ENCODE measurements around the gene NCOR1. TPM values are rescaled to one million over a fixed set of nuclear protein-coding genes. Genes with fewer than 3 reads are reported as not detected.
A peak's percentile ranks its signal among the peaks of the same experiment; 100 is the strongest.

NCOR1 gene
- total and polyA plus RNA-seq, 8 donors = 110 to 139 (median 117) TPM

- Histone ChIP-seq H3K27me3 (no peaks in the 10 kb centered on the region), H3K4me1 (peaks cover 3 to 25% of the 10 kb centered on the region in 2 donors), H3K27ac (peak overlapping the region in 1 of 2 donors; percentile 67), H3K9me3 (no peaks in the 10 kb centered on the region), H3K36me3 (peaks cover 8 to 87% of the 10 kb centered on the region in 2 donors), H3K4me3 (no peak overlapping the region)
- TF ChIP-seq, protein P1, sequence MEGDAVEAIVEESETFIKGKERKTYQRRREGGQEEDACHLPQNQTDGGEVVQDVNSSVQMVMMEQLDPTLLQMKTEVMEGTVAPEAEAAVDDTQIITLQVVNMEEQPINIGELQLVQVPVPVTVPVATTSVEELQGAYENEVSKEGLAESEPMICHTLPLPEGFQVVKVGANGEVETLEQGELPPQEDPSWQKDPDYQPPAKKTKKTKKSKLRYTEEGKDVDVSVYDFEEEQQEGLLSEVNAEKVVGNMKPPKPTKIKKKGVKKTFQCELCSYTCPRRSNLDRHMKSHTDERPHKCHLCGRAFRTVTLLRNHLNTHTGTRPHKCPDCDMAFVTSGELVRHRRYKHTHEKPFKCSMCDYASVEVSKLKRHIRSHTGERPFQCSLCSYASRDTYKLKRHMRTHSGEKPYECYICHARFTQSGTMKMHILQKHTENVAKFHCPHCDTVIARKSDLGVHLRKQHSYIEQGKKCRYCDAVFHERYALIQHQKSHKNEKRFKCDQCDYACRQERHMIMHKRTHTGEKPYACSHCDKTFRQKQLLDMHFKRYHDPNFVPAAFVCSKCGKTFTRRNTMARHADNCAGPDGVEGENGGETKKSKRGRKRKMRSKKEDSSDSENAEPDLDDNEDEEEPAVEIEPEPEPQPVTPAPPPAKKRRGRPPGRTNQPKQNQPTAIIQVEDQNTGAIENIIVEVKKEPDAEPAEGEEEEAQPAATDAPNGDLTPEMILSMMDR (IDR thresholded peaks at IDR 0.05) = no peak
- DNase-seq = no peak
- no peak for ATAC-seq
- intact Hi-C loops (cut with DNase I) = no loop called here
Measured at GRCh38 chr17:16026895-16027294, 188.4 kb downstream of the NCOR1 start.

DNA sequence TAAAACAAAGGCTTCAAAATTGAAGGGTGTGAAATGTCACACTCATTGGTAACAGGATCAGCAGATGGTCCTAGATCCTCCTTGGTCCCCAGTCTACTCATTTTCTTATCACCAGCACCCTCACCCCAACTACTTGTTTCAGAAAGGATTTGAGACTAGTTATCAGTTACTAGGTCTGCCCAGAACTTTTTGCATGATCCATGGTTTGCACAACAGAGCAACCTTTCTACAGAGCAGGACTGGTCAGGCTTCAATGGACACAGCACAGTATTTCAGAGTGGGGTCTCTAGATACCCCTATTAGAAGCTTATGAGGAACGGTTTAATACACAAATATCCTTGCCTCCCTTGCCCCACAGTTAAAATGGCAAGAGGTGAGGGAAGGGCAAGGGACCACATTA is 190.1 kb downstream of the NCOR1 start:
- peaks cover 2 to 83% of the 10 kb centered on the region in 2 donors for H3K36me3 ChIP-seq
- no peak for ATAC-seq
- intact Hi-C loops (cut with DNase I) = no loop called here

GRCh38 chr17:16023881-16024280 is 191.5 kb downstream of the NCOR1 start:
- ATAC-seq (no peak), DNase-seq (no peak)
- peaks cover 3 to 20% of the 10 kb centered on the region in 2 donors for H3K4me1 ChIP-seq
- intact Hi-C loops (cut with DNase I) = no loop called here
- H3K4me3 ChIP-seq = no peak overlapping the region
- TF ChIP-seq, protein P1 (IDR thresholded peaks at IDR 0.05) = no peak
- no peaks in the 10 kb centered on the region for H3K9me3 ChIP-seq
- H3K27me3 ChIP-seq = no peaks in the 10 kb centered on the region
- no peak overlapping the region for H3K27ac ChIP-seq
- peaks cover 0 to 82% of the 10 kb centered on the region in 2 donors for H3K36me3 ChIP-seq

More for the DNA sequence above, 190.1 kb downstream of the NCOR1 start:
- Histone ChIP-seq H3K27me3 (no peaks in the 10 kb centered on the region), H3K4me1 (peaks cover 3 to 25% of the 10 kb centered on the region in 2 donors), H3K4me3 (no peak overlapping the region), H3K9me3 (no peaks in the 10 kb centered on the region), H3K27ac (no peak overlapping the region)
- DNase-seq = no peak
- TF ChIP-seq, protein P1 (IDR thresholded peaks at IDR 0.05) = no peak

DNA sequence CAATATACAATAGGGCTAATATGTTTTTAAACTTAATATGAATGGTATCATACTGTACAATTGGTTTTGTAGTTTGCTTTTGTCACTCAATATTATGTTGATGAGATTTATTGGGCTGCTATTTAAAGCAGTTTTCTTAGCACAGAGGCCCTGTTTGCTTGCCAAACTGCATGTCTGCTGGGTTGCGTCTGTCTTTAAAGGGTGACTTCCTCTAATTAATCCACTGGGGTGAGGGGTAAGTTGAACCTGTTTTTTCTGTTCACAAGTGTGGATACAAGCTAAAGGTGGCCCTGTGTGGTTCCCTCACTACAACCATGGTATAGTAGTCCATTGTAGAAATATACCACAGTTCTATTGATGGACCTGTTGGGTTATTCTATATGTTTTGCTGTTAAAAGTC is 196.0 kb downstream of the NCOR1 start:
- TF ChIP-seq, protein P1 (IDR thresholded peaks at IDR 0.05) = no peak
- H3K36me3 ChIP-seq = peaks cover 0 to 73% of the 10 kb centered on the region in 2 donors

GRCh38 chr17:16013943-16014407 is 201.4 kb downstream of the NCOR1 start:
- H3K36me3 ChIP-seq = peaks cover 0 to 78% of the 10 kb centered on the region in 2 donors
- intact Hi-C loops (cut with DNase I) = no loop called here
- no peaks in the 10 kb centered on the region for H3K9me3 ChIP-seq
- ATAC-seq (peak; percentile 57), DNase-seq (peak in 2 of 4 donors; percentile 86 to 87)
- TF ChIP-seq, protein P1 (IDR thresholded peaks at IDR 0.05) = peak; percentile 34 to 39
- peaks cover 10 to 38% of the 10 kb centered on the region in 2 donors for H3K4me1 ChIP-seq
- peak overlapping the region; percentile 10 to 65 for H3K27ac ChIP-seq
- H3K27me3 ChIP-seq = no peaks in the 10 kb centered on the region
- no peak overlapping the region for H3K4me3 ChIP-seq

More for the DNA sequence above, 196.0 kb downstream of the NCOR1 start:
- ATAC-seq (no peak), DNase-seq (no peak)
- H3K9me3 ChIP-seq = no peaks in the 10 kb centered on the region
- H3K4me1 ChIP-seq = peaks cover 5 to 6% of the 10 kb centered on the region in 2 donors
- no peak overlapping the region for H3K4me3 ChIP-seq
- H3K27ac ChIP-seq = no peak overlapping the region
- no peaks in the 10 kb centered on the region for H3K27me3 ChIP-seq
- intact Hi-C loops (cut with DNase I) = no loop called here
